ENCODE results near the gene PDLIM1.

The PDLIM1 gene

GRCh38 chr10:95290461-95291364, at the start of gene PDLIM1:
PDLIM1 (minus strand) TSS chr10:95291003; CDS start chr10:95290915, 88 bp downstream.
- FAIRE-seq (no peak), DNase-seq (ENCODE audit: low spot score) (no peak)

- FAIRE-seq (no peak), DNase-seq (ENCODE audit: low spot score) (no peak)
These were observed 49.1 kb upstream of the PDLIM1 start for GRCh38 chr10:95339863-95340262.

GRCh38 chr10:95337423-95338160, 46.8 kb upstream of the PDLIM1 start:
- no peak for FAIRE-seq
- DNase-seq (ENCODE audit: low spot score), result no peak

DNA sequence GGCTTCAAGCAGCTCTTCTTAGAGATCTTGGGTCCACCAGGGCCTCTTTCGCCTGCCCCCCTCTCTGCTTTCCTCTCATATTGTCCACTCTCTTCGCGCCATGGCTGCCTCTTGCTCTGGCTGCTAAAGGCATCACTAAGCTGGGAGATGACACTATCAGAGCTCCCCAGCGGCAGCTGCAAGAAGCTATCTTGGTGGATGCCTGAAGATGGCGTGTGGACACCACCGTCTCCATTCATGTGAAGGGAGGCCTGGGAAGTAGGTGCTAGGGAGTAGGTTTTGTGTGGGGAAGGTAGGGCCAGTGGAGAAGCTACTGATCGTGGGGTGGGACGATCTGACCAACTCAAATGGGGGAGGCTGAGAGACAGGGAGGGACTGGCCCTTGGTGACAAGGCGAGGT, 45.9 kb upstream of the PDLIM1 start:
- FAIRE-seq (no peak), DNase-seq (ENCODE audit: low spot score) (no peak)

- FAIRE-seq (no peak), DNase-seq (ENCODE audit: low spot score) (no peak)
These were observed 45.3 kb upstream of the PDLIM1 start for GRCh38 chr10:95335933-95336699.

DNA sequence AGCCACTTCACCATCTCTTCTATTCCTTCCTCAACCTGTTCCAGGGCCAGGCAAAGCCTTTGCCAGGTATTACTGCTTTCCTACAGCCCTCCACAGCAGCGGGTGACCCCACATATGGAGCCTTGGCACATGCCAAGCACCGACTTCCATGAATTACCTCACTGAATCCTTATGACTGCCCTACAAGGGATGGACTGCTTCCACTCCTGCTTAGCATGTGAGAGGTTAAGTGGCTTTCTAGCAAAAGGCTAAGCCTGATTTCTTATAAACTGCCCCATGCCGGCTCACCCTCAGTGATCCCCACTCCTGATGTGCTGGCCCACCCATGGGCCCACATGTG, 44.0 kb upstream of the PDLIM1 start:
- DNase-seq (ENCODE audit: low spot score), result no peak
- FAIRE-seq, result no peak

GRCh38 chr10:95333997-95334804, 43.4 kb upstream of the PDLIM1 start:
- FAIRE-seq (peak; percentile 35), DNase-seq (ENCODE audit: low spot score) (peak; percentile 55)

DNA sequence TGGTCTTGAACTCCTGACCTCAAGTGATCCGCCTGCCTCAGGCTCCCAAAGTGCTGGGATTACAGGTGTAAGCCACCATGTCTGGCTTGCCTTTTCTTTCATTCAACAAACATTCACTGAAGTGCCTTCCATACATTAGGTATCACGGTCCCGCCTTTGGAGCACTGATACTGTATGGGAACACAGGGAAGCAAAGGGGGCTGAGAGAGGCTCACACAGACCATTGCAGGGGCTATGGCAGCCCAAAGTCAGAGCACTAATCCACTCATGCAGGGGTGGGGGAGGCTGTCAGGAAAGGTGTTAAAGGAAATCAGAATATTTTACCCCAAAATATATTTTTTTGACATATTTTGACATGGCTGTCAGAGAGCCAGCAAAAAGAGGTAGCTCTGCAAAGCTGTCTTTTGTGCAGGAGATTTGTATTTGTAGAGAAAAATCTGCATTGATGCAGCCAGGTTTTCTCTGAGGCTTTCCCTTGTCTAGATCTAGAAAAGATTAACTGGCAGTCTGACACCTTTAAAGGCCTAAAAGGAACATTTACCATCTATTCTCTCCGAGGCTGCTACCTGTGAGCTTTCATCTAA, 42.0 kb upstream of the PDLIM1 start:
- FAIRE-seq, result no peak
- no peak for DNase-seq (ENCODE audit: low spot score)

DNA sequence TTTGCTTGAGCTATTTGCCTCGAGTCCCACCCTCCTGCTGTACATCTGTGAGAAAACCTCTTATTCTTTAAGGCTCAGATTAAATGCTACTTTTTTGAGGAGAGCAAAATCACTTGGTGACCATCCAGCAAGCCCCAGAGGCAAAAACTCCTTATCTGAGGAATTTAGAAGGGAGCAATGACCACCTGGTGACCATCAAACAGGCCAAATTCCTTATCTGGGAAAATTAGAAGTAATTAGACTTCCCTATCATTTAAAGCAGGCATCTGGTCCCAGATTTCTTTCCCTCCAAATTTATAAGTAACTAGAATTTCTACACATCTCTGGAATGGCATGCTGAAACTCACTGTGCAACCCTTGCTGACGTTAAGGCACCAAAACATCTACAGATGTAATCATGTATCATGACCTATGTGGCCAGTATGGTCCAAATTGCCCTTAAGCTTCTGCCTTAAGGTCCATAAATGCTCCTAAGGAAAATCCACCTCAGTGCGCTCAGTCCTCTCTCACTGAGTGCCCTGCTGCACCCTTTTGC, 40.9 kb upstream of the PDLIM1 start:
- DNase-seq (ENCODE audit: low spot score) (no peak), FAIRE-seq (no peak)

- FAIRE-seq, result no peak
These were observed 40.2 kb upstream of the PDLIM1 start for GRCh38 chr10:95330966-95331453.

GRCh38 chr10:95329296-95329695, 38.5 kb upstream of the PDLIM1 start:
- FAIRE-seq (no peak), DNase-seq (ENCODE audit: low spot score) (no peak)

More at GRCh38 chr10:95330966-95331453, 40.2 kb upstream of the PDLIM1 start:
- no peak for DNase-seq (ENCODE audit: low spot score)

- FAIRE-seq (no peak), DNase-seq (ENCODE audit: low spot score) (no peak)
These were observed 37.2 kb upstream of the PDLIM1 start for GRCh38 chr10:95328013-95328412.

DNA sequence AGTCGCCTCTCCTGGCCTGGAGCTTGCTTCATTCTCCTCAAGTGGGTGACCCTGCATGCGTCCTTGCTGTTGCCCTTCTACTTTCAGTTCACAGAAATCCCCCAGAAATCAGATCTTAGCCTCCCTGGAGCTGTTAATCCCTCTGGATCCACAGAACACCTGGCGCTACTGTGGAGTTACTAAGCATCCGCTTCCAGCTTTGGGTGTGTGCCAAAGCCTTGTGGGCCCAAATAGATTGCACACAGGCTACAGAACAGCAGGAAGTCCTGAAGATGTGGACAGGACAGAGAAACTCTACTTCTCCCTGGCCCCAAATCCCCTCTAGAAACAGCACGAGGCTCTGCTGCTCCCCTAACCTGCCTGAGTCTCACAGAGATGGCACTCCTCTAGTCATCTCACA, 36.6 kb upstream of the PDLIM1 start:
- DNase-seq (ENCODE audit: low spot score) (peak; percentile 32), FAIRE-seq (no peak)

- FAIRE-seq (no peak), DNase-seq (ENCODE audit: low spot score) (no peak)
These were observed 35.6 kb upstream of the PDLIM1 start for GRCh38 chr10:95326396-95326795.

- FAIRE-seq (no peak), DNase-seq (ENCODE audit: low spot score) (no peak)
These were observed 35.1 kb upstream of the PDLIM1 start for GRCh38 chr10:95325863-95326262.

DNA sequence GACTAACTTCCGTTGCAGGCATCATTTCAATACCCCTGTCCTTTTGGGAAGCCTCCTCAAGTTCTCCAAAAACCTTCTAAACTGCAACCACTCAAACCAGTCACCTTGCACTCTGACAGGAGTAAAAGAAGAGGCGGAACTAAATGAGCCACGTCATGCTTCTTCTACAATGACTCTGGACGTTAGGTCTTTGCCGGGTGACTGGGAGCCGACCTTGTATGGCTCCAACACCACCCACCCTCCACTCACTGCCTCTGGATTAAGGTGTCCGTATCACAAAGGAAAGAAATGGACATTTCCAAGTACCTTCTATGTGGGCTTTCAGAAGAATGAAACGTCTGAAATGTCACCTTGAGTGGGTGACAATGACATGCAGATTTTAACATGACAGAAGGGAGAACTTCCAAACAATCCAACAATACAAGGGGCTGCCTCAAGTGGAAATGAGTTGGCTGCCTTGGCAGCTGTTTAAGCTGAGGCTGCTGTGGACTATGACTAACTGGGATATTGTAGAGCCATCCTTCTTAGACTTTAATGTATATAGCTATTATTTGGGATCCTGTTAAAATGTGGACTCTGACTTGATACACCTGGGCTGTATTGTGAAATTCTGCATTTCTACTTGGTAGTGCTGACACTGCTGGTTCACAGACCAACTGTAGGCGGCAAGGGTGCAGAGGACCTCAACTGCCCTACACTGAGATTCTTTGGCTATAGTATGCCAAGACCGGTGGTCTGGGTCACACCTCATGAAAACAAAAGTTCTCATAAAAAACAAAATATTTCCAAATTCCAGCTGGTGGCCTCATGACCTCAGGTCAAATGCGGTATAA, 33.8 kb upstream of the PDLIM1 start:
- no peak for FAIRE-seq
- DNase-seq (ENCODE audit: low spot score), result no peak

DNA sequence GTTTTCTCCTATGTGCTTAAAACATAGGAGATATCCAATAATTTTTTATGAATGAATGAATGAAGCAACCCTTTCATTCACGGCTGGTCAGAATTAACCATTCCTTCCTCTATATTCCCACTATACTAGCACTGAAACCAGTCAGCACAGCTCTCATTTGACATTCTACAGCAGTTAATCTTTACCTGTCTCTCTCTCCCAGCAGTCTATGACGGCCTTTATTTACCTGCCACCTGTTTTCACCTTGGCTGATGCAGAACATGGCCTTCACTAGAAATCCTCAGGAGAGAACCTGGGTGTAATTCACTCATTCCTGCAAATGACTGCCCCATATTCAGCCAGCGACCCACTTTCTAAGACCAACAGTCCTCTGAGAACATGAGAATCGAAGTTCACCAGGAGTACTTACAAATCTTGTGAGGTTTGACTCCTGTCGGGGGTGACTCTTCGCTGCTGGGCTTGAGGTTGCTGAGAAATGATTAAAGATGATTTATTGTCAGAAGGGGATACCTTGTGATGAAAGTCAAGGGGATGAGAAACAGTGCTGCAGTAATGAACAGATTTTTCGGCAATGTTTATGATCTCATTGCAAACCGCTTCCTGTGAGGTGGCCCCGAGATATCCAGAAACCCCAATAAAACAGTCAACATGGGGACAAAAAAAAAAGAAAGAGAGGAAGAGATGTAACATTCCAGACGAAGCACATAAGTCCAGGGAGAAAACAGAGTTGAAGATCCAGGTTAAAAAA, 30.9 kb upstream of the PDLIM1 start:
- FAIRE-seq (no peak), DNase-seq (ENCODE audit: low spot score) (no peak)

GRCh38 chr10:95319239-95319638, 28.4 kb upstream of the PDLIM1 start:
- FAIRE-seq (no peak), DNase-seq (ENCODE audit: low spot score) (no peak)

DNA sequence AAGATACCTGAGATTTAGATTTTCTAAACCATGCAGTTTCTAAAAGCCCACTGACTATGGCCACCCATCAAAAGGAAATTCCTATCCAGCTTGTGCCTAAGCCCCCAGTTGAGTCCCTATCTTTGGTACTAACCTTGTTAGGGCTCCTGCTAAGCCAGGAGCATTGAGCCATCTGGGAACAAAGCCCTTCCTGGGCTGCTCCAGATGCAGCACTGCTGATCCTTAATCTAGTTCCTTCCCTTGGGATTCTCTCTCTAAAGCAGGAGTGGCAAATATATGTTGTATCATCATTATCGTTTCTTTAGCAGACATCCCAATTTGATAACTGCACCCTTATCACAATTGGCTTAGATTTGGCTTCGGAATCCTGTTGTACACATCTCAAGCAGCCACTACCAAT, 24.7 kb upstream of the PDLIM1 start:
- DNase-seq (ENCODE audit: low spot score), result no peak
- FAIRE-seq, result no peak
